DOHH2 (cell line): ENCODE measurements around the gene SUGCT.

Experiments
- CTCF ChIP-seq: fragments of 200-600 bp; sonication (generic); IDR thresholded peaks from one replicate; pipeline ENCODE4 v1.5.1; 2014; ENCODE audit warnings: antibody characterized with exemption, mild to moderate bottlenecking, low read depth, low read length; ENCODE audit not compliant: poor library complexity, severe bottlenecking
- EZH2phosphoT487 ChIP-seq: fragments of 200-600 bp; sonication (generic); IDR thresholded peaks from 2 replicates; pipeline ENCODE4 v1.6.1; 2017; ENCODE audit warnings: borderline replicate concordance, mild to moderate bottlenecking, antibody characterized with exemption, low read length, moderate library complexity, mixed read lengths

- no peak for TF ChIP-seq CTCF
- no peak for TF ChIP-seq EZH2phosphoT487
Measured at GRCh38 chr7:40421433-40421832, 286.6 kb downstream of the SUGCT start.
